H1 (cell line): ENCODE results near the gene ACSL3.

ENCODE experiments used
- CHD1 ChIP-seq: IDR thresholded peaks from 2 replicates; pipeline ENCODE4 v1.6.1; 2012; ENCODE audit warnings: low read depth, low read length, improper control_type of control experiment
- CTCF ChIP-seq, 3 experiments: IDR thresholded peaks; 1 replicate in 2 of 3; 2 replicates in 1 of 3; pipeline versions ENCODE4 v1.5.1 to v1.6.1; 2011; ENCODE audit warnings: low read length in 3 of 3, mild to moderate bottlenecking in 3 of 3, inconsistent platforms in 2 of 3, low read depth in 1 of 3, moderate library complexity in 1 of 3; ENCODE audit not compliant: insufficient read depth in 1 of 3; ENCODE audit errors: control extremely low read depth in 1 of 3
- POLR2A ChIP-seq, 2 experiments: IDR thresholded peaks; 1 replicate in 1 of 2; 2 replicates in 1 of 2; pipeline ENCODE4 v1.6.1; 2011; ENCODE audit warnings: low read depth in 2 of 2, low read length in 2 of 2, mild to moderate bottlenecking in 2 of 2; ENCODE audit errors: control extremely low read depth in 1 of 2
- RBBP5 ChIP-seq: IDR thresholded peaks from 2 replicates; pipeline ENCODE4 v1.7.1; 2012; ENCODE audit warnings: low read depth, mild to moderate bottlenecking, inconsistent platforms, low read length, moderate library complexity, borderline replicate concordance

DNA sequence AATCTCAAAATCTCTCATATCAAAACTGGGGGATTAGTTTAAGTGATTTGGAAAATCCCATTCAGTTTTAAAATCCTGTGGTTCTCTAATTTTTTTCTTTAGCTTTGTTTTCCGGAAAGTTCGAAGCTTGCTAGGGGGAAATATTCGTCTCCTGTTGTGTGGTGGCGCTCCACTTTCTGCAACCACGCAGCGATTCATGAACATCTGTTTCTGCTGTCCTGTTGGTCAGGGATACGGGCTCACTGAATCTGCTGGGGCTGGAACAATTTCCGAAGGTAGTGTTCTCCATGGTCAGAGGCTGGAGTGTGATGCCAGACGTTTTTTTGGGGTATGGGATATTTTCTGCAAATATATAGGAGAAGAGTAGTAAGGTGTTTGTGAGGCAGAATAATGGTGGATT, 66.1 kb downstream of the ACSL3 start:
- TF ChIP-seq POLR2A (IDR thresholded peaks at IDR 0.05; ENCODE audit: control extremely low read depth in 1 of 2, low read depth in 2 of 2, low read length in 2 of 2) (no peak), CTCF (IDR thresholded peaks at IDR 0.05; ENCODE audit: control extremely low read depth in 1 of 3, insufficient read depth in 1 of 3, low read depth in 1 of 3, low read length in 3 of 3) (no peak), CHD1 (no peak), RBBP5 (no peak)
